Hindlimb muscle (tissue), 1 donor: ENCODE data around the gene OR2D2. TPM values are rescaled to one million over a fixed set of nuclear protein-coding genes. Genes with fewer than 3 reads are reported as not detected.
"Not testable (repeated sequence)": the region's sequence is repeated elsewhere in the genome, so short reads cannot be mapped to it uniquely, and the experiment has no call there.

Experiments used
- DNase-seq: peaks from one replicate; pipeline ENCODE4 v3.0.0-alpha.2; 2013
- polyA plus RNA-seq: library from polyadenylated mRNA; unstranded; fragments of 120-200 nt; gene quantifications from one replicate; pipeline ENCODE4 v1.2.1, GENCODE V29; 2013; ENCODE audit not compliant: insufficient read length

Gene OR2D2
- polyA plus RNA-seq, 1 donor: not detected

GRCh38 chr11:6876914-6877313, 15.4 kb downstream of the OR2D2 start:
- DNase-seq: no peak

- DNase-seq: no peak
Measured at GRCh38 chr11:6876325-6876724, 16.0 kb downstream of the OR2D2 start, which contains the start of gene OR10A4. Gene OR10A4 (plus strand): TSS chr11:6876625. CDS start chr11:6876648, 23 bp downstream.

- no peak for DNase-seq
Measured at GRCh38 chr11:6875761-6876160, 16.5 kb downstream of the OR2D2 start.

GRCh38 chr11:6871278-6871677, 21.0 kb downstream of the OR2D2 start:
- DNase-seq: no peak

- DNase-seq: no peak
Measured at GRCh38 chr11:6864438-6864837, 27.9 kb downstream of the OR2D2 start.

- DNase-seq: no peak
Measured at GRCh38 chr11:6862961-6863360, 29.3 kb downstream of the OR2D2 start, which contains the start of gene OR10A2. Gene OR10A2 (plus strand): TSS chr11:6863057. CDS start chr11:6869755, 6,698 bp downstream.

- DNase-seq: no peak
Measured at GRCh38 chr11:6856871-6857270, 35.4 kb downstream of the OR2D2 start.

- DNase-seq: no peak
Measured at GRCh38 chr11:6855971-6856541, 36.2 kb downstream of the OR2D2 start.

GRCh38 chr11:6854801-6855200, 37.5 kb downstream of the OR2D2 start:
- DNase-seq: not testable (repeated sequence)

- DNase-seq: no peak
Measured at GRCh38 chr11:6850526-6850925, 41.8 kb downstream of the OR2D2 start.

GRCh38 chr11:6845383-6845782, 46.9 kb downstream of the OR2D2 start, which contains the start of gene OR10A5:
Gene OR10A5 (plus strand): TSS chr11:6845683. CDS start chr11:6845683, 0 bp downstream.
- DNase-seq: no peak

- DNase-seq: no peak
Measured at GRCh38 chr11:6844356-6844755, 47.9 kb downstream of the OR2D2 start.

- no peak for DNase-seq
Measured at GRCh38 chr11:6843670-6844069, 48.6 kb downstream of the OR2D2 start.

GRCh38 chr11:6841694-6842093, 50.6 kb downstream of the OR2D2 start:
- no peak for DNase-seq

Other genes starting within 250 kb of the OR2D2 start
- gene DCHS1, start 236.7 kb downstream of the OR2D2 start, polyA plus RNA-seq: 43.8 TPM
- 57.2 TPM for gene MRPL17, start 209.2 kb downstream of the OR2D2 start, polyA plus RNA-seq
- gene OR2AG2, start 120.5 kb downstream of the OR2D2 start, polyA plus RNA-seq: not detected
- gene OR2AG1, start 109.5 kb downstream of the OR2D2 start, polyA plus RNA-seq: not detected
- gene OR6A2, start 92.8 kb downstream of the OR2D2 start, polyA plus RNA-seq: not detected
- gene OR10A5, start 46.8 kb downstream of the OR2D2 start, polyA plus RNA-seq: not detected
- not detected for gene OR10A2, start 29.4 kb downstream of the OR2D2 start, polyA plus RNA-seq
- not detected for gene OR10A4, start 15.9 kb downstream of the OR2D2 start, polyA plus RNA-seq
- not detected for gene OR2D3, start 28.5 kb upstream of the OR2D2 start, polyA plus RNA-seq
- gene ZNF215, start 33.9 kb upstream of the OR2D2 start, polyA plus RNA-seq: 0.53 TPM
- 1.5 TPM for gene ZNF214, start 127.8 kb upstream of the OR2D2 start, polyA plus RNA-seq
- not detected for gene NLRP14, start 128.0 kb upstream of the OR2D2 start, polyA plus RNA-seq
- gene RBMXL2, start 196.5 kb upstream of the OR2D2 start, polyA plus RNA-seq: not detected